GM12878 (cell line): ENCODE results near the gene PSRC1. TPM values are rescaled to one million over a fixed set of nuclear protein-coding genes. Genes with fewer than 3 reads are reported as not detected.

Experiments used
- ATF7 ChIP-seq: fragments of 450-650 bp; IDR thresholded peaks from 2 replicates; pipeline ENCODE4 v1.6.1; 2016; ENCODE audit warnings: low read depth, mild to moderate bottlenecking
- BHLHE40 ChIP-seq, 2 experiments: fragments of 450-650 bp in 1 of 2; IDR thresholded peaks; 2 replicates each; pipeline ENCODE4 v1.6.1; 2011 to 2017; ENCODE audit warnings: low read depth in 2 of 2, borderline replicate concordance in 1 of 2, improper control_type of control experiment in 1 of 2, low read length in 1 of 2, mild to moderate bottlenecking in 1 of 2
- BRCA1 ChIP-seq: IDR thresholded peaks from 2 replicates; pipeline ENCODE4 v1.6.1; 2011; ENCODE audit warnings: low read depth, low read length, improper control_type of control experiment
- CBFB ChIP-seq: IDR thresholded peaks from 2 replicates; pipeline ENCODE4 v1.6.1; 2016; ENCODE audit warnings: antibody characterized with exemption, low read depth
- CEBPB ChIP-seq, 2 experiments: fragments of 150-350 bp in 1 of 2; IDR thresholded peaks; 2 replicates each; pipeline ENCODE4 v1.6.1; 2012 to 2014; ENCODE audit warnings: low read depth in 2 of 2, low read length in 2 of 2, borderline replicate concordance in 1 of 2, inconsistent platforms in 1 of 2
- CHD2 ChIP-seq: IDR thresholded peaks from 2 replicates; pipeline ENCODE4 v1.6.1; 2011; ENCODE audit warnings: low read depth, low read length, improper control_type of control experiment, borderline replicate concordance
- CREB1 ChIP-seq: IDR thresholded peaks from 2 replicates; pipeline ENCODE4 v1.6.1; 2012; ENCODE audit warnings: low read depth, mild to moderate bottlenecking, inconsistent platforms
- EGR1 ChIP-seq, 2 experiments: IDR thresholded peaks; 1 replicate in 1 of 2; 2 replicates in 1 of 2; pipeline ENCODE4 v1.6.1; 2011 to 2012; ENCODE audit warnings: low read depth in 2 of 2, low read length in 2 of 2, borderline replicate concordance in 1 of 2, mild to moderate bottlenecking in 1 of 2, moderate library complexity in 1 of 2
- FOS ChIP-seq: IDR thresholded peaks from 3 replicates; pipeline ENCODE4 v1.6.1; 2011; ENCODE audit warnings: borderline replicate concordance; ENCODE audit not compliant: insufficient read length; ENCODE audit errors: extremely low read depth
- MTA2 ChIP-seq: fragments of 450-650 bp; IDR thresholded peaks from 2 replicates; pipeline ENCODE4 v1.6.1; 2016; ENCODE audit warnings: low read depth, mild to moderate bottlenecking, moderate library complexity
- NFIC ChIP-seq: IDR thresholded peaks from 2 replicates; pipeline ENCODE4 v1.6.1; 2012; ENCODE audit warnings: low read depth, mild to moderate bottlenecking, inconsistent platforms, low read length, moderate library complexity
- RFX5 ChIP-seq: IDR thresholded peaks from 2 replicates; pipeline ENCODE4 v1.6.1; 2011; ENCODE audit warnings: low read depth, low read length, improper control_type of control experiment
- SP1 ChIP-seq: IDR thresholded peaks from one replicate; pipeline ENCODE4 v1.6.1; 2011; ENCODE audit warnings: low read depth, low read length
- SPI1 ChIP-seq: IDR thresholded peaks from 2 replicates; pipeline ENCODE4 v1.6.1; 2011; ENCODE audit warnings: low read depth, mild to moderate bottlenecking, low read length, moderate library complexity, borderline replicate concordance; ENCODE audit not compliant: insufficient read depth
- STAT1 ChIP-seq: fragments of 450-650 bp; conservative IDR thresholded peaks from 2 replicates; pipeline ENCODE4 v1.6.1; 2014; ENCODE audit warnings: antibody characterized with exemption, mild to moderate bottlenecking
- SUPT20H ChIP-seq: IDR thresholded peaks from 2 replicates; pipeline ENCODE4 v1.6.1; 2011; ENCODE audit warnings: low read depth, mild to moderate bottlenecking, low read length, moderate library complexity, borderline replicate concordance; ENCODE audit not compliant: control insufficient read depth
- TCF3 ChIP-seq: IDR thresholded peaks from 2 replicates; pipeline ENCODE4 v1.6.1; 2012; ENCODE audit warnings: low read depth, mild to moderate bottlenecking, low read length, borderline replicate concordance; ENCODE audit not compliant: insufficient read depth
- ZZZ3 ChIP-seq: IDR thresholded peaks from 2 replicates; pipeline ENCODE4 v1.6.1; 2011; ENCODE audit warnings: low read depth; ENCODE audit not compliant: control insufficient read depth, insufficient read length
- polyA plus RNA-seq, 11 experiments: library from polyadenylated mRNA; depleted of rRNA in 4 of 11; unstranded in 6 of 11; stranded (reverse) in 5 of 11; fragments of >200 nt; fragmentation: Nextera tagmentation in 4 of 11; fragmentation: Illumina TruSeq in 1 of 11; extraction: Ambion mirVana in 4 of 11; extraction: Trizol in 1 of 11; gene quantifications; 1 replicate in 1 of 11; 2 replicates in 10 of 11; pipeline versions ENCODE4 v1.2.1 to v1.2.3, GENCODE V29; 2011 to 2016; ENCODE audit warnings: inconsistent platforms in 2 of 11, missing spikeins in 2 of 11, low read depth in 1 of 11
- total RNA-seq, 4 experiments: library from RNA; depleted of rRNA in 3 of 4; stranded (reverse); fragments of >200 nt in 3 of 4; fragmentation: Illumina TruSeq in 1 of 4; extraction: Trizol in 1 of 4; gene quantifications; 2 replicates each; pipeline versions ENCODE4 v1.2.1 to v1.2.3, GENCODE V29; 2013 to 2021
- TF ChIP-seq, protein P1 (sequence below): fragments of 450-650 bp; formaldehyde crosslinking; IDR thresholded peaks from 2 replicates; pipeline ENCODE4 v1.4.0; 2020; ENCODE audit warnings: mild to moderate bottlenecking, moderate library complexity
- TF ChIP-seq, protein P2 (sequence below): IDR thresholded peaks from 2 replicates; pipeline ENCODE4 v1.6.1; 2011; ENCODE audit warnings: mild to moderate bottlenecking, low read depth, low read length, moderate library complexity; ENCODE audit not compliant: insufficient replicate concordance
- TF ChIP-seq, protein P3 (sequence below): fragments of 450-650 bp; IDR thresholded peaks from 2 replicates; pipeline ENCODE4 v1.6.1; 2016; ENCODE audit warnings: mild to moderate bottlenecking
- TF ChIP-seq, protein P4 (sequence below): IDR thresholded peaks from 2 replicates; pipeline ENCODE4 v1.6.1; 2012; ENCODE audit warnings: low read length, inconsistent platforms

PSRC1 gene
- total and polyA plus RNA-seq, 10 of the 15 experiments (the other 5 are each of a cell fraction or from before 2014, with no cell fraction given), result 1.2 to 11.8 (median 4.9) TPM

- no peak for TF ChIP-seq EGR1 (IDR thresholded peaks at IDR 0.05; ENCODE audit: borderline replicate concordance in 1 of 2, low read depth in 2 of 2, low read length in 2 of 2)
- TF ChIP-seq, protein P1, sequence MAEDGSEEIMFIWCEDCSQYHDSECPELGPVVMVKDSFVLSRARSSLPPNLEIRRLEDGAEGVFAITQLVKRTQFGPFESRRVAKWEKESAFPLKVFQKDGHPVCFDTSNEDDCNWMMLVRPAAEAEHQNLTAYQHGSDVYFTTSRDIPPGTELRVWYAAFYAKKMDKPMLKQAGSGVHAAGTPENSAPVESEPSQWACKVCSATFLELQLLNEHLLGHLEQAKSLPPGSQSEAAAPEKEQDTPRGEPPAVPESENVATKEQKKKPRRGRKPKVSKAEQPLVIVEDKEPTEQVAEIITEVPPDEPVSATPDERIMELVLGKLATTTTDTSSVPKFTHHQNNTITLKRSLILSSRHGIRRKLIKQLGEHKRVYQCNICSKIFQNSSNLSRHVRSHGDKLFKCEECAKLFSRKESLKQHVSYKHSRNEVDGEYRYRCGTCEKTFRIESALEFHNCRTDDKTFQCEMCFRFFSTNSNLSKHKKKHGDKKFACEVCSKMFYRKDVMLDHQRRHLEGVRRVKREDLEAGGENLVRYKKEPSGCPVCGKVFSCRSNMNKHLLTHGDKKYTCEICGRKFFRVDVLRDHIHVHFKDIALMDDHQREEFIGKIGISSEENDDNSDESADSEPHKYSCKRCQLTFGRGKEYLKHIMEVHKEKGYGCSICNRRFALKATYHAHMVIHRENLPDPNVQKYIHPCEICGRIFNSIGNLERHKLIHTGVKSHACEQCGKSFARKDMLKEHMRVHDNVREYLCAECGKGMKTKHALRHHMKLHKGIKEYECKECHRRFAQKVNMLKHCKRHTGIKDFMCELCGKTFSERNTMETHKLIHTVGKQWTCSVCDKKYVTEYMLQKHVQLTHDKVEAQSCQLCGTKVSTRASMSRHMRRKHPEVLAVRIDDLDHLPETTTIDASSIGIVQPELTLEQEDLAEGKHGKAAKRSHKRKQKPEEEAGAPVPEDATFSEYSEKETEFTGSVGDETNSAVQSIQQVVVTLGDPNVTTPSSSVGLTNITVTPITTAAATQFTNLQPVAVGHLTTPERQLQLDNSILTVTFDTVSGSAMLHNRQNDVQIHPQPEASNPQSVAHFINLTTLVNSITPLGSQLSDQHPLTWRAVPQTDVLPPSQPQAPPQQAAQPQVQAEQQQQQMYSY (CRISPR knock-in tag), result no peak
- no peak for TF ChIP-seq CEBPB (IDR thresholded peaks at IDR 0.05; ENCODE audit: borderline replicate concordance in 1 of 2, low read depth in 2 of 2, low read length in 2 of 2)
- TF ChIP-seq RFX5, result no peak
- no peak for TF ChIP-seq FOS
- TF ChIP-seq BHLHE40 (IDR thresholded peaks at IDR 0.05; ENCODE audit: borderline replicate concordance in 1 of 2, low read depth in 2 of 2, low read length in 1 of 2), result peak in 1 of 2 experiments; percentile 60; a peak in 1 of 4 replicates
- TF ChIP-seq NFIC, result no peak
- TF ChIP-seq ZZZ3, result no peak
- TF ChIP-seq TCF3, result no peak
- TF ChIP-seq, protein P2, sequence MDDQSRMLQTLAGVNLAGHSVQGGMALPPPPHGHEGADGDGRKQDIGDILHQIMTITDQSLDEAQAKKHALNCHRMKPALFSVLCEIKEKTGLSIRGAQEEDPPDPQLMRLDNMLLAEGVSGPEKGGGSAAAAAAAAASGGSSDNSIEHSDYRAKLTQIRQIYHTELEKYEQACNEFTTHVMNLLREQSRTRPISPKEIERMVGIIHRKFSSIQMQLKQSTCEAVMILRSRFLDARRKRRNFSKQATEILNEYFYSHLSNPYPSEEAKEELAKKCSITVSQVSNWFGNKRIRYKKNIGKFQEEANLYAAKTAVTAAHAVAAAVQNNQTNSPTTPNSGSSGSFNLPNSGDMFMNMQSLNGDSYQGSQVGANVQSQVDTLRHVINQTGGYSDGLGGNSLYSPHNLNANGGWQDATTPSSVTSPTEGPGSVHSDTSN, result no peak
- TF ChIP-seq SPI1, result no peak
- no peak for TF ChIP-seq MTA2
- TF ChIP-seq, protein P3, sequence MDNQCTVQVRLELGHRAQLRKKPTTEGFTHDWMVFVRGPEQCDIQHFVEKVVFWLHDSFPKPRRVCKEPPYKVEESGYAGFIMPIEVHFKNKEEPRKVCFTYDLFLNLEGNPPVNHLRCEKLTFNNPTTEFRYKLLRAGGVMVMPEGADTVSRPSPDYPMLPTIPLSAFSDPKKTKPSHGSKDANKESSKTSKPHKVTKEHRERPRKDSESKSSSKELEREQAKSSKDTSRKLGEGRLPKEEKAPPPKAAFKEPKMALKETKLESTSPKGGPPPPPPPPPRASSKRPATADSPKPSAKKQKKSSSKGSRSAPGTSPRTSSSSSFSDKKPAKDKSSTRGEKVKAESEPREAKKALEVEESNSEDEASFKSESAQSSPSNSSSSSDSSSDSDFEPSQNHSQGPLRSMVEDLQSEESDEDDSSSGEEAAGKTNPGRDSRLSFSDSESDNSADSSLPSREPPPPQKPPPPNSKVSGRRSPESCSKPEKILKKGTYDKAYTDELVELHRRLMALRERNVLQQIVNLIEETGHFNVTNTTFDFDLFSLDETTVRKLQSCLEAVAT, result 0 out of 2 replicates have a peak, but pooled peaks have one; percentile 35
- TF ChIP-seq STAT1, result no peak
- no peak for TF ChIP-seq BRCA1
- TF ChIP-seq SUPT20H, result no peak
- TF ChIP-seq, protein P4, sequence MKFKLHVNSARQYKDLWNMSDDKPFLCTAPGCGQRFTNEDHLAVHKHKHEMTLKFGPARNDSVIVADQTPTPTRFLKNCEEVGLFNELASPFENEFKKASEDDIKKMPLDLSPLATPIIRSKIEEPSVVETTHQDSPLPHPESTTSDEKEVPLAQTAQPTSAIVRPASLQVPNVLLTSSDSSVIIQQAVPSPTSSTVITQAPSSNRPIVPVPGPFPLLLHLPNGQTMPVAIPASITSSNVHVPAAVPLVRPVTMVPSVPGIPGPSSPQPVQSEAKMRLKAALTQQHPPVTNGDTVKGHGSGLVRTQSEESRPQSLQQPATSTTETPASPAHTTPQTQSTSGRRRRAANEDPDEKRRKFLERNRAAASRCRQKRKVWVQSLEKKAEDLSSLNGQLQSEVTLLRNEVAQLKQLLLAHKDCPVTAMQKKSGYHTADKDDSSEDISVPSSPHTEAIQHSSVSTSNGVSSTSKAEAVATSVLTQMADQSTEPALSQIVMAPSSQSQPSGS, result no peak
- peak; percentile 78 for TF ChIP-seq CHD2
- TF ChIP-seq CBFB, result no peak
- TF ChIP-seq CREB1, result 0 out of 2 replicates have a peak, but pooled peaks have one; percentile 57
- 0 out of 2 replicates have a peak, but pooled peaks have one; percentile 24 for TF ChIP-seq ATF7
- TF ChIP-seq SP1, result peak; percentile 70
These were observed at the start of gene PSRC1 (continued) for GRCh38 chr1:109282952-109283747.
